ENCODE measurements around the gene APC2. TPM values are rescaled to one million over a fixed set of nuclear protein-coding genes. Genes with fewer than 3 reads are reported as not detected.
A peak's percentile ranks its signal among the peaks of the same experiment; 100 is the strongest.

Gene APC2
- total RNA-seq, 1 experiment from 2014 or later = 1.4 TPM

DNA sequence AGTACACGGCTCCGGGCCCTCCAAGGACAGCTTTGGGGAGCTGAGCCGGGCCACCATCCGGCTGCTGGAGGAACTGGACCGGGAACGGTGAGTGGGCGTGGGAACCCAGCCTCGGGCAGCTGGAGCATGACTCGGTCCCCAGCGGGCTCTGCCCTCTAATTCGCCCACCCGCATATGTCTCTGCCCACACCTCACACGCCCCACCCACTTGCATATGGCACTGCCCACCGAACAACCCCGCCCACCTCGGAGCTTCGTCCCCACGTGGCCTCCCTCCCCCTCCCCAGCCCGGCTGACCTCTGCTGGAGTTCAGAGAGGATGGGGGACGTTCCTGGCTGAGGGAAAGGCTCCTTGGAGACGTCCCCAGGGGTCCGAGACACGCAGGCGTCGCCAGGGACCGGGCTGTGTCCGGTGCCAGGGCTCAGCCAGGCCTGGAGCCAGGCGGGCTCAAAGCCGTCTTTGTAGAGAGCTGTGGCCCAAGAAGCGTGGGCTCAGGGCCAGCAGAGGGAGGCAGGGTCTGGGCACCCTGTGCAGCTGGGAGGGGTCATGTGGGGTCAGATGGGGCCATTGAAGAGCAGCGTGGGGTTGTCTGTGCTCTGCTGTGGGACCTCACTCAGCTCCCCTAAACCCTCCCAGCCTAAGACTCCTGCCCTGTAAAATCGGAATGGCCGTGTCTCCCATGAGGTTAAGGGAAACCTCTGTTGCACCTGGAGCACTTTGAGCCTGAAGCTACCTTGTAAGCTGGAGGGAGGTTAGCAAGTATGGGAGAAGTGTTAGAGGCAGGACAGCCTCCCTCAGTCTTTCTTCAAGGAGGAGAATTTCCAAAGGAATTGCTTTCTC is 3.8 kb downstream of the APC2 start:
- Mint-ChIP-seq H3K4me1 (peaks cover 8% of the 10 kb centered on the region; the same call in 1 of the 2 replicates), H3K27ac (no peak overlapping the region), H3K4me3 (no peak overlapping the region), H3K27me3 (ENCODE audit: low read depth) (peaks cover 63% of the 10 kb centered on the region), H3K9me3 (no peaks in the 10 kb centered on the region), H3K36me3 (no peaks in the 10 kb centered on the region)
- ATAC-seq (no peak), DNase-seq (ENCODE audit: low spot score) (no peak)
- TF ChIP-seq NFATC4 (CRISPR knock-in tag; IDR thresholded peaks at IDR 0.05) (no peak), ZNF425 (CRISPR knock-in tag; conservative IDR thresholded peaks at IDR 0.05) (no peak), SMAD3 (CRISPR knock-in tag; IDR thresholded peaks at IDR 0.05; ENCODE audit: borderline replicate concordance) (no peak), MYBL2 (CRISPR knock-in tag; IDR thresholded peaks at IDR 0.05) (no peak)
- TF ChIP-seq, protein P1, sequence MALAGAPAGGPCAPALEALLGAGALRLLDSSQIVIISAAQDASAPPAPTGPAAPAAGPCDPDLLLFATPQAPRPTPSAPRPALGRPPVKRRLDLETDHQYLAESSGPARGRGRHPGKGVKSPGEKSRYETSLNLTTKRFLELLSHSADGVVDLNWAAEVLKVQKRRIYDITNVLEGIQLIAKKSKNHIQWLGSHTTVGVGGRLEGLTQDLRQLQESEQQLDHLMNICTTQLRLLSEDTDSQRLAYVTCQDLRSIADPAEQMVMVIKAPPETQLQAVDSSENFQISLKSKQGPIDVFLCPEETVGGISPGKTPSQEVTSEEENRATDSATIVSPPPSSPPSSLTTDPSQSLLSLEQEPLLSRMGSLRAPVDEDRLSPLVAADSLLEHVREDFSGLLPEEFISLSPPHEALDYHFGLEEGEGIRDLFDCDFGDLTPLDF (CRISPR knock-in tag; IDR thresholded peaks at IDR 0.05) = no peak
- TF ChIP-seq, protein P2, sequence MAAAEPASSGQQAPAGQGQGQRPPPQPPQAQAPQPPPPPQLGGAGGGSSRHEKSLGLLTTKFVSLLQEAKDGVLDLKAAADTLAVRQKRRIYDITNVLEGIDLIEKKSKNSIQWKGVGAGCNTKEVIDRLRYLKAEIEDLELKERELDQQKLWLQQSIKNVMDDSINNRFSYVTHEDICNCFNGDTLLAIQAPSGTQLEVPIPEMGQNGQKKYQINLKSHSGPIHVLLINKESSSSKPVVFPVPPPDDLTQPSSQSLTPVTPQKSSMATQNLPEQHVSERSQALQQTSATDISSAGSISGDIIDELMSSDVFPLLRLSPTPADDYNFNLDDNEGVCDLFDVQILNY (CRISPR knock-in tag; IDR thresholded peaks at IDR 0.05) = no peak
- POLR2A ChIA-PET = interaction anchor here (1.1 kb wide), 1 partner anchor 9 kb away, joined by 8 read pairs; no protein-coding TSS in a partner anchor
- CTCF ChIA-PET = interaction anchor here (0.6 to 5.2 kb wide), 9 partner anchors 9 to 384 kb away, joined by 3 to 76 read pairs (median 5); partner anchors contain the start of genes PCSK4 and REEP6

GRCh38 chr19:1455002-1455335 is 5.0 kb downstream of the APC2 start:
- DNase-seq (ENCODE audit: low spot score) (no peak), ATAC-seq (no peak)
- no peak overlapping the region for H3K27ac Mint-ChIP-seq
- no peak for TF ChIP-seq MYBL2 (CRISPR knock-in tag; IDR thresholded peaks at IDR 0.05)
- no peak for TF ChIP-seq NR1H2 (CRISPR knock-in tag; IDR thresholded peaks at IDR 0.05)
- TF ChIP-seq FOXJ3 (CRISPR knock-in tag; IDR thresholded peaks at IDR 0.05; ENCODE audit: borderline replicate concordance) = no peak
- TF ChIP-seq SOX15 (CRISPR knock-in tag; IDR thresholded peaks at IDR 0.05) = no peak
- no peaks in the 10 kb centered on the region for H3K9me3 Mint-ChIP-seq
- peak overlapping the region; percentile 53 for H3K4me3 Mint-ChIP-seq
- CTCF ChIA-PET = interaction anchor here (0.5 to 5.2 kb wide), 16 partner anchors 8 to 371 kb away, joined by 3 to 76 read pairs (median 5); no protein-coding TSS in a partner anchor
- H3K27me3 Mint-ChIP-seq (ENCODE audit: low read depth) = peaks cover 60% of the 10 kb centered on the region
- peaks cover 6% of the 10 kb centered on the region; the same call in 1 of the 2 replicates for H3K4me1 Mint-ChIP-seq
- H3K36me3 Mint-ChIP-seq = no peaks in the 10 kb centered on the region
- POLR2A ChIA-PET = interaction anchor here (1.0 to 2.2 kb wide), 5 partner anchors 11 to 181 kb away, joined by 3 to 10 read pairs (median 3); partner anchors contain the start of genes PCSK4 and REEP6

- peaks cover 6% of the 10 kb centered on the region; the same call in 1 of the 2 replicates for H3K4me1 Mint-ChIP-seq
- TF ChIP-seq SP1 (CRISPR knock-in tag; conservative IDR thresholded peaks at IDR 0.05) = peak; percentile 79
- TF ChIP-seq RELA (CRISPR knock-in tag; IDR thresholded peaks at IDR 0.05; ENCODE audit: borderline replicate concordance) = no peak
- no peak for TF ChIP-seq JUN (CRISPR knock-in tag; IDR thresholded peaks at IDR 0.05)
- TF ChIP-seq FOXP1 (CRISPR knock-in tag; IDR thresholded peaks at IDR 0.05; ENCODE audit: borderline replicate concordance) = peak; percentile 36; the same call in 1 of the 2 replicates
- TF ChIP-seq, protein P3, sequence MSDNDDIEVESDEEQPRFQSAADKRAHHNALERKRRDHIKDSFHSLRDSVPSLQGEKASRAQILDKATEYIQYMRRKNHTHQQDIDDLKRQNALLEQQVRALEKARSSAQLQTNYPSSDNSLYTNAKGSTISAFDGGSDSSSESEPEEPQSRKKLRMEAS (CRISPR knock-in tag; IDR thresholded peaks at IDR 0.05) = peak; percentile 38; the same call in 1 of the 2 replicates
- no peak for TF ChIP-seq PRRX2 (CRISPR knock-in tag; IDR thresholded peaks at IDR 0.05)
- no peak for TF ChIP-seq AR (CRISPR knock-in tag; IDR thresholded peaks at IDR 0.05)
- TF ChIP-seq NFYB (CRISPR knock-in tag; conservative IDR thresholded peaks at IDR 0.05; ENCODE audit: low read depth) = 0 out of 2 replicates have a peak, but pooled peaks have one; percentile 18
- TF ChIP-seq FOXK1 (CRISPR knock-in tag; IDR thresholded peaks at IDR 0.05) = 0 out of 2 replicates have a peak, but pooled peaks have one; percentile 28
- DNase-seq (ENCODE audit: low spot score) = peak; percentile 99
- H3K27me3 Mint-ChIP-seq (ENCODE audit: low read depth) = peaks cover 55% of the 10 kb centered on the region
- POLR2A ChIA-PET = interaction anchor here (0.6 to 2.2 kb wide), 12 partner anchors 9 to 211 kb away, joined by 3 to 10 read pairs (median 3); partner anchors contain the start of genes PCSK4 and REEP6
- H3K4me3 Mint-ChIP-seq = peak overlapping the region; percentile 47
- ATAC-seq = peak; percentile 88
- H3K27ac Mint-ChIP-seq = no peak overlapping the region
- H3K9me3 Mint-ChIP-seq = no peaks in the 10 kb centered on the region
- no peaks in the 10 kb centered on the region for H3K36me3 Mint-ChIP-seq
- CTCF ChIA-PET = interaction anchor here (0.5 to 5.2 kb wide), 27 partner anchors 9 to 702 kb away, joined by 3 to 76 read pairs (median 4); partner anchors contain the start of gene REEP6
These were observed 5.6 kb downstream of the APC2 start for GRCh38 chr19:1455336-1456120.

Data from WTC11 (cell line).